AG04450 (cell line): ENCODE results near the gene CCDC15. TPM values are rescaled to one million over a fixed set of nuclear protein-coding genes. Genes with fewer than 3 reads are reported as not detected.
A peak's percentile ranks its signal among the peaks of the same experiment; 100 is the strongest.

ENCODE experiments used
- CTCF ChIA-PET: fragments of 300-600, 350-600 bp; formaldehyde crosslinking; extraction: SDS; loops from one replicate; lab custom pipeline; 2022; ENCODE audit warnings: antibody characterized with exemption, inconsistent platforms; lab: Charles Lee
- POLR2A ChIA-PET: fragments of 350-600 bp; formaldehyde crosslinking; extraction: SDS; loops from one replicate; lab custom pipeline; 2021; ENCODE audit warnings: antibody characterized with exemption, inconsistent platforms; lab: Yijun Ruan, JAX
- DNase-seq: peaks from one replicate; pipeline ENCODE4 v3.0.0-alpha.2; 2011; ENCODE audit warnings: low read depth, low spot score
- H3K27ac ChIP-seq: one replicate; pipeline ENCODE4 v1.5.1; 2012; ENCODE audit warnings: low read depth, low read length, control low read depth
- H3K27me3 ChIP-seq: one replicate; pipeline ENCODE4 v1.6.0; 2012; ENCODE audit warnings: low read length; ENCODE audit not compliant: control insufficient read depth, insufficient read depth
- H3K4me3 ChIP-seq: 2 replicates; pipeline ENCODE4 v1.5.1; 2011; ENCODE audit warnings: mild to moderate bottlenecking, low read depth, low read length, control low read depth
- H3K9me3 ChIP-seq: 2 replicates; pipeline ENCODE4 v1.5.1; 2012; ENCODE audit warnings: low read length; ENCODE audit not compliant: control insufficient read depth, insufficient read depth
- polyA plus RNA-seq: library from polyadenylated mRNA; depleted of rRNA; stranded (reverse); fragments of >200 nt; gene quantifications from 2 replicates; pipeline ENCODE4 v1.2.3, GENCODE V29; 2011
- TF ChIP-seq, protein P1 (sequence below): IDR thresholded peaks from 2 replicates; pipeline ENCODE4 v1.5.1; 2011; ENCODE audit warnings: low read depth, low read length, control low read depth, inconsistent platforms

Gene CCDC15
- polyA plus RNA-seq, 1 experiment = 1.1 TPM

DNA sequence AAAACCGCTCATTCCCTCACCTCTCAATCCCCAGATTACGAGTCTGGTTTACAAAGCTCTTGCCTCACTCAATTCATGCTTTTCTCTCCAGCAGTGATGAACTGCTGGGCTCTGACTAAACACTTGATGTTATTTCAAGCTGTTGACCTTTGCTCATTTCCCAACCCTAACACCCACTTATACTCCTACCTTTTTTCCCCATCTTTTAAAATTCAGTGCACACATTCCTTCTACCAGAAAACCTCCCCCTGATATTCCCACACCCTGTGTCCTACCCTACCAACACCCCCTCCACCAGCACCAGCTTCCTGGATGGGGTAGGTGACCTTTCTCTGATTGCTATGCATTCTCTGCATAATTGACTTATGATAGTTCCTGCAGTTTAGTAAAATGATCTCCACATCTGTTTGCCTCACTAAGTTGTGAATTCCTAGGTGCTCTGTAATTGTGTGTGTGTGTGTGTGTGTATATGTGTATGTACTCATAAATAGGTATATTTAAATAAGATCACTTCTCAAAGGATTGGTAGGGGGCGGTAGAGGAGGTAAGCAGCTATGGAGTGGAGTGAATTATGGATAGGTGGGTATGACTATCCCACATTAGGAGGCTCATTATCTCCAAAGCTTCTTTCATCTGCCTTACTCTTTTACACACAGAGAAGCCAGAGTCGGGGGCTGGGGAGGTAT is 19.0 kb upstream of the CCDC15 start:
- Histone ChIP-seq H3K4me3 (no peak overlapping the region; the same call in 1 of the 2 replicates), H3K27me3 (no peaks in the 10 kb centered on the region), H3K27ac (peak overlapping the region; percentile 94), H3K9me3 (no peaks in the 10 kb centered on the region)
- CTCF ChIA-PET = interaction anchor here (0.7 to 4.3 kb wide), 13 partner anchors 9 to 470 kb away, joined by 3 to 32 read pairs (median 4); partner anchors contain the start of genes CCDC15 and TMEM218
- TF ChIP-seq, protein P1, sequence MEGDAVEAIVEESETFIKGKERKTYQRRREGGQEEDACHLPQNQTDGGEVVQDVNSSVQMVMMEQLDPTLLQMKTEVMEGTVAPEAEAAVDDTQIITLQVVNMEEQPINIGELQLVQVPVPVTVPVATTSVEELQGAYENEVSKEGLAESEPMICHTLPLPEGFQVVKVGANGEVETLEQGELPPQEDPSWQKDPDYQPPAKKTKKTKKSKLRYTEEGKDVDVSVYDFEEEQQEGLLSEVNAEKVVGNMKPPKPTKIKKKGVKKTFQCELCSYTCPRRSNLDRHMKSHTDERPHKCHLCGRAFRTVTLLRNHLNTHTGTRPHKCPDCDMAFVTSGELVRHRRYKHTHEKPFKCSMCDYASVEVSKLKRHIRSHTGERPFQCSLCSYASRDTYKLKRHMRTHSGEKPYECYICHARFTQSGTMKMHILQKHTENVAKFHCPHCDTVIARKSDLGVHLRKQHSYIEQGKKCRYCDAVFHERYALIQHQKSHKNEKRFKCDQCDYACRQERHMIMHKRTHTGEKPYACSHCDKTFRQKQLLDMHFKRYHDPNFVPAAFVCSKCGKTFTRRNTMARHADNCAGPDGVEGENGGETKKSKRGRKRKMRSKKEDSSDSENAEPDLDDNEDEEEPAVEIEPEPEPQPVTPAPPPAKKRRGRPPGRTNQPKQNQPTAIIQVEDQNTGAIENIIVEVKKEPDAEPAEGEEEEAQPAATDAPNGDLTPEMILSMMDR = peak; percentile 52
- POLR2A ChIA-PET = interaction anchor here (0.8 to 2.6 kb wide), 8 partner anchors 14 to 59 kb away, joined by 3 to 22 read pairs (median 6); partner anchors contain the start of gene CCDC15
- peak; percentile 86 for DNase-seq

DNA sequence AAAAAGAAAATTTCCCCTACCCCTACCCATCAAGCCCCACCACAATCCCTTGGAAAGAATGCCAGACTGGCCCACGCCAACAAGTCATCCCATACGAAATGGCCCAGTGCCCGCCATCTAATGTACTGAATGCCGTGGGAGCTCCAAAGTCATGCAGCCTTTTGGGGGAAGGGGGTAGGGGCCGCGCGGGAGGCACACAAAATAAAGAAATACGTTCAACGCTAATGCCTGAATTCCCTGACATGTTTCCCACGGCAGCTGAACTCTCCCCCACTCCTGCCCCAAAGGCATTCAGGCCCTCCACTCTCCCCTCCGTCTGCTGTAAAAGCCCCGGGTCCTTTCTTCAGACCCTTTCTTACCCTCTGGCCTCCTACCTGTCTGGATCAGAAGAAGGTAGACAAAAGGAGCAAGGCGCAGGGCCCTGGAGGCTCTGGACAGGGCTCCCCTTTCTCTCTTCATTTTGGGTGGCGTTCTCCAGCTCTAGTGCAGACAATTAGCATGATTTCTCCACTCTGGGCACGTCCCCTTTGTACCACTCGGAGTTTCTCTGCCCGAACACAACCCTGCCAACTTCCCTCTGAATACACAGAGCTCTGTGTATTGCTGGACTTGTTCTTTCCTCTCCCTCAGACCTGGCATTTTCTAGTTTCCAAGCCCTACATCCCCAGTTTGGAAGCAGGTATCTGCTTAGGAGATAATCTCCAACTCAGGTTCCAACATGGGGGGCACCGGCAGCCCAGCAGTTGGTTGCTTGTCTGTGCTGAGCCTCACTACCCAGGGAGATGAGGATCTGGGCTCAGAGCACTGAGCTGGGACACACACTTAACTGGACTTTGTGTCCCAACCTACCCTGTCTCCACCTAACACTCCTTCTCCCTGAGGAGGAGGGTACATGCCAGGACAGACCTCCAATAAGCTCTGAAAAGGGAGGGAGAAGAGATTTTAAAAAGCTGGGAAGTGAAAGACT is 18.2 kb upstream of the CCDC15 start, which contains the start of gene HEPACAM:
TSS of gene HEPACAM (minus strand) at position 500 of the 967 bp plus-strand sequence. CDS start at position 459, 41 bp downstream.
- Histone ChIP-seq H3K9me3 (no peaks in the 10 kb centered on the region), H3K27me3 (no peaks in the 10 kb centered on the region), H3K4me3 (no peak within 1 kb of the TSS), H3K27ac (peak within 1 kb of the TSS; percentile 94)
- TF ChIP-seq, protein P1 = no peak
- ChIA-PET POLR2A (interaction anchor here (0.8 to 2.6 kb wide), 7 partner anchors 18 to 59 kb away, joined by 3 to 22 read pairs (median 4); partner anchors contain the start of gene CCDC15), CTCF (interaction anchor here (0.6 to 4.3 kb wide), 11 partner anchors 8 to 517 kb away, joined by 3 to 32 read pairs (median 4); partner anchors contain the start of gene CCDC15)
- no peak for DNase-seq

DNA sequence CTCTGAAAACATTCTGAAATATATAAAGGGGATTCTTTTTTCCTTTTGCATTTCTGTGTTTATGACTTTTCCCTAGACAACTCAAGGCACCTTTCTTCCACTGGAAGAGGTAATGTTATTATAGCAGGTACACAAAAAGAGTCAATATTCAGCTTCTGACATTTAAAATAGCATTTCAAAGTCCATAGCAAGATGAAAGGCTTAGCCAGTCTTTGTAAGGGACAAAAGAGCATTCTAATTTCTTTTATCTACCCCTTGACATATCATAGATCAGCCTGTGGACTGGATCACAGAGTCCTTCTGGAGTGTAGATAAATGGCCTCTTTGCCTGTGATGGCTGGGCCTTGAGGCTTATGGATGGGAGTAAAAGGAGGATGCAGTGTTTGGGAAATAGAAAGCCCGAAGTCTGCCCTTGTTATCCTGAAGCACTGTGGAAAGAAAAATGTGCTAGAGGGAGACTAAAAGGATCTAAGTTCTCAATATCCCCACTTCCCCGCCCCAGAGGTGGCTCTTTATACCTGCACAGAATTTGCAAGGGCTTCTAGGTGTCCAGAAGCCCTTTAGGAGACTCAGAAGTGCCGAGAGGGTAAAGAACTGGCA is 16.6 kb upstream of the CCDC15 start:
- no peak overlapping the region for H3K4me3 ChIP-seq
- TF ChIP-seq, protein P1 = no peak
- peak overlapping the region; percentile 3 for H3K27ac ChIP-seq
- no peak for DNase-seq
- ChIA-PET POLR2A (interaction anchor here (1.6 kb wide), 1 partner anchor 61 kb away, joined by 5 read pairs; no protein-coding TSS in a partner anchor), CTCF (interaction anchor here (1.0 to 4.3 kb wide), 4 partner anchors 13 to 515 kb away, joined by 3 to 32 read pairs (median 4); no protein-coding TSS in a partner anchor)
- no peaks in the 10 kb centered on the region for H3K9me3 ChIP-seq
- H3K27me3 ChIP-seq = no peaks in the 10 kb centered on the region

DNA sequence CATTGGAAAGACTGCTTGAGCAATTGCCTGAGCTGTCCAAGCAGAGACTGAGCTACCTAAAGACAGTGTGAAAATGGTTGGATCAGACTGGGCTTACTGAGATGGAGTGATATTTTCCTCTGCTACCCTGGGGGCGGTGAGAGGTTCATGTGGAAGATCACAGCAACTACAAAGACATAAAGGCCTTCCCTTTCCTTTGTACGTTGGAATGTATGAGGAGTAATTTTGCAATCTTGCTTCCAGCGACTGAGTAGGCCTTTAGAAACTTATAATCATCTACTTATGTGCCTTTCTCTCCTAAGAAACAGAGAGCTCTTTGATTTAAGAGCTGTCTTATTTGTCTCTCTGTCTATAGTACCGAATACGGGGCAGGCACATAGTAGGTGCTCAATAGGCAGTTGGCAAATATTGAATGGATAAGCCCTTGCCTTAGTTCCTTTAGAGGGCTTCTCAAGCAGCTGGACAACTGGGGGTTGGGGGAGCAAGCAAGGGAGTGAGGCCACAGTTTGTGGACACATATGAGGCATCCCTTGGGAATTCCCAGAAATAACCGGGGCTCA is 15.7 kb upstream of the CCDC15 start:
- H3K27ac ChIP-seq = peak overlapping the region; percentile 21
- TF ChIP-seq, protein P1 = no peak
- H3K9me3 ChIP-seq = no peaks in the 10 kb centered on the region
- POLR2A ChIA-PET = interaction anchor here (1.6 kb wide), 1 partner anchor 62 kb away, joined by 5 read pairs; no protein-coding TSS in a partner anchor
- CTCF ChIA-PET = interaction anchor here (1.1 to 1.9 kb wide), 3 partner anchors 62 to 227 kb away, joined by 3 to 9 read pairs (median 4); no protein-coding TSS in a partner anchor
- DNase-seq = no peak
- H3K4me3 ChIP-seq = no peak overlapping the region
- H3K27me3 ChIP-seq = no peaks in the 10 kb centered on the region
